SK-N-SH treated with all-trans-retinoic acid at 6 μM for 48 hours (cell line): ENCODE data around the gene FAM180A.
A peak's percentile ranks its signal among the peaks of the same experiment; 100 is the strongest.

Experiments
- ATAC-seq: fragments of 200-7000 bp; cut with Tn5 transposase; 3 replicates; pipeline ENCODE4 v1.9.1; 2020; ENCODE audit warnings: mild to moderate bottlenecking, moderate library complexity
- ARNTL ChIP-seq: fragments of 450-650 bp; formaldehyde crosslinking; IDR thresholded peaks from 2 replicates; pipeline ENCODE4 v1.5.0; 2020; ENCODE audit warnings: low read depth, mild to moderate bottlenecking, moderate library complexity, borderline replicate concordance
- CSDC2 ChIP-seq: fragments of 250-450 bp; sonication (Bioruptor Pico); IDR thresholded peaks from 2 replicates; pipeline ENCODE4 v1.5.0; 2020; ENCODE audit warnings: mild to moderate bottlenecking, moderate library complexity
- CSRNP3 ChIP-seq: fragments of 250-450 bp; sonication (Bioruptor Pico); IDR thresholded peaks from 2 replicates; pipeline ENCODE4 v1.5.1; 2021; ENCODE audit warnings: mild to moderate bottlenecking, moderate library complexity
- ESRRG ChIP-seq: fragments of 250-450 bp; sonication (Bioruptor Pico); IDR thresholded peaks from 2 replicates; pipeline ENCODE4 v1.6.1; 2021; ENCODE audit warnings: mild to moderate bottlenecking
- GLIS3 ChIP-seq: fragments of 250-450 bp; sonication (Bioruptor Pico); IDR thresholded peaks from 2 replicates; pipeline ENCODE4 v1.5.0; 2020; ENCODE audit warnings: mild to moderate bottlenecking, moderate library complexity
- ISL1 ChIP-seq: fragments of 250-450 bp; sonication (Bioruptor Pico); IDR thresholded peaks from 2 replicates; pipeline ENCODE4 v2.1.2; 2022; ENCODE audit warnings: mild to moderate bottlenecking, moderate library complexity
- PATZ1 ChIP-seq: fragments of 250-450 bp; sonication (Bioruptor Pico); IDR thresholded peaks from 2 replicates; pipeline ENCODE4 v1.8.0; 2020; ENCODE audit warnings: mild to moderate bottlenecking, moderate library complexity, borderline replicate concordance
- POU6F1 ChIP-seq: fragments of 250-450 bp; sonication (Bioruptor Pico); IDR thresholded peaks from 2 replicates; pipeline ENCODE4 v1.8.0; 2021; ENCODE audit warnings: low read depth, mild to moderate bottlenecking, moderate library complexity, borderline replicate concordance
- PPARA ChIP-seq: fragments of 250-450 bp; sonication (Bioruptor Pico); IDR thresholded peaks from 2 replicates; pipeline ENCODE4 v1.5.0; 2020; ENCODE audit warnings: mild to moderate bottlenecking, borderline replicate concordance
- RARB ChIP-seq: fragments of 250-450 bp; sonication (Bioruptor Pico); IDR thresholded peaks from 2 replicates; pipeline ENCODE4 v1.8.0; 2021; ENCODE audit warnings: mild to moderate bottlenecking, moderate library complexity
- TOX ChIP-seq: fragments of 250-450 bp; sonication (Bioruptor Pico); IDR thresholded peaks from 2 replicates; pipeline ENCODE4 v1.8.0; 2021; ENCODE audit warnings: mild to moderate bottlenecking, moderate library complexity, borderline replicate concordance
- TSHZ2 ChIP-seq: fragments of 250-450 bp; sonication (Bioruptor Pico); IDR thresholded peaks from 2 replicates; pipeline ENCODE4 v1.5.0; 2020; ENCODE audit warnings: mild to moderate bottlenecking, moderate library complexity
- ZFP3 ChIP-seq: fragments of 250-450 bp; sonication (Bioruptor Pico); IDR thresholded peaks from 2 replicates; pipeline ENCODE4 v1.5.0; 2020; ENCODE audit warnings: mild to moderate bottlenecking, moderate library complexity
- ZFP30 ChIP-seq: fragments of 450-650 bp; formaldehyde crosslinking; IDR thresholded peaks from 2 replicates; pipeline ENCODE4 v1.5.0; 2022; ENCODE audit warnings: mild to moderate bottlenecking, moderate library complexity
- ZNF70 ChIP-seq: fragments of 450-650 bp; formaldehyde crosslinking; IDR thresholded peaks from 2 replicates; pipeline ENCODE4 v1.5.0; 2020; ENCODE audit warnings: mild to moderate bottlenecking, moderate library complexity

The FAM180A gene

GRCh38 chr7:135685306-135686084 is 63.1 kb downstream of the FAM180A start:
- TF ChIP-seq CSDC2 (CRISPR knock-in tag): no peak
- TF ChIP-seq ZNF70 (CRISPR knock-in tag): no peak
- TF ChIP-seq ZFP3: no peak
- no peak for TF ChIP-seq CSRNP3 (CRISPR knock-in tag)
- no peak for TF ChIP-seq ESRRG (CRISPR knock-in tag)
- no peak for TF ChIP-seq GLIS3 (CRISPR knock-in tag)
- TF ChIP-seq ISL1 (CRISPR knock-in tag): no peak
- TF ChIP-seq, all 23 proteins: peak for 0
- ATAC-seq: peak; percentile 66

GRCh38 chr7:135684699-135685098 is 63.9 kb downstream of the FAM180A start:
- TF ChIP-seq TSHZ2 (CRISPR knock-in tag) (no peak), RARB (CRISPR knock-in tag) (no peak), CSDC2 (CRISPR knock-in tag) (no peak), PPARA (CRISPR knock-in tag) (no peak), POU6F1 (CRISPR knock-in tag) (no peak), ISL1 (CRISPR knock-in tag) (no peak), ZNF70 (CRISPR knock-in tag) (no peak), TOX (no peak), ZFP3 (no peak), ARNTL (no peak)
- TF ChIP-seq, all 23 proteins: peak for 0
- peak; percentile 3; the same call in 1 of the 3 replicates for ATAC-seq

- TF ChIP-seq PPARA (CRISPR knock-in tag) (no peak), GLIS3 (CRISPR knock-in tag) (0 out of 2 replicates have a peak, but pooled peaks have one; percentile 17)
Observed at GRCh38 chr7:135684136-135684535, 64.5 kb downstream of the FAM180A start.

GRCh38 chr7:135683609-135684008 is 65.0 kb downstream of the FAM180A start:
- no peak for ATAC-seq
- TF ChIP-seq RARB (CRISPR knock-in tag) (no peak), TSHZ2 (CRISPR knock-in tag) (no peak), ZFP30 (CRISPR knock-in tag) (no peak)

More at GRCh38 chr7:135684136-135684535, 64.5 kb downstream of the FAM180A start:
- peak; percentile 82 for ATAC-seq

GRCh38 chr7:135682191-135682590 is 66.4 kb downstream of the FAM180A start:
- TF ChIP-seq CSRNP3 (CRISPR knock-in tag): no peak
- no peak for TF ChIP-seq ISL1 (CRISPR knock-in tag)
- TF ChIP-seq POU6F1 (CRISPR knock-in tag): no peak
- TF ChIP-seq PATZ1 (CRISPR knock-in tag): no peak
- no peak for TF ChIP-seq ARNTL
- no peak for TF ChIP-seq PPARA (CRISPR knock-in tag)
- no peak for ATAC-seq
